Spleen (tissue), 11 donors: ENCODE measurements around the gene KLB. TPM values are rescaled to one million over a fixed set of nuclear protein-coding genes. Genes with fewer than 3 reads are reported as not detected.
A peak's percentile ranks its signal among the peaks of the same experiment; 100 is the strongest.

Experiments used
- DNase-seq: peaks from one replicate; pipeline ENCODE4 v3.0.0-alpha.2; 2020
- H3K27ac ChIP-seq, 8 donors: fragments of 200-600 bp; sonication (generic) in 7 of 8; 1 replicate in 4 of 8; 2 replicates in 4 of 8; pipeline versions ENCODE4 v1.5.0 to v1.8.0; 2016 to 2021; ENCODE audit warnings: inconsistent platforms in 4 of 8, mild to moderate bottlenecking in 4 of 8, moderate library complexity in 1 of 8
- H3K27me3 ChIP-seq, 7 donors: fragments of 200-600 bp; sonication (generic) in 6 of 7; replicated peaks in 1 of 7; 1 replicate in 4 of 7; 2 replicates in 3 of 7; pipeline versions ENCODE4 v1.5.0 to v1.8.0; 2016 to 2021; ENCODE audit warnings: inconsistent platforms in 3 of 7, mild to moderate bottlenecking in 1 of 7
- H3K36me3 ChIP-seq, 6 donors: fragments of 200-600 bp; sonication (generic) in 5 of 6; 1 replicate in 4 of 6; 2 replicates in 2 of 6; pipeline versions ENCODE4 v1.5.0 to v1.8.0; 2016 to 2021; ENCODE audit warnings: inconsistent platforms in 2 of 6
- H3K4me1 ChIP-seq, 6 donors: fragments of 200-600 bp; sonication (generic) in 5 of 6; 1 replicate in 3 of 6; 2 replicates in 3 of 6; pipeline versions ENCODE4 v1.5.0 to v1.8.0; 2016 to 2021; ENCODE audit warnings: inconsistent platforms in 3 of 6
- H3K4me3 ChIP-seq, 8 donors: fragments of 200-600 bp; sonication (generic) in 7 of 8; 1 replicate in 4 of 8; 2 replicates in 4 of 8; pipeline versions ENCODE4 v1.5.0 to v1.8.0; 2016 to 2021; ENCODE audit warnings: inconsistent platforms in 4 of 8, mild to moderate bottlenecking in 4 of 8, moderate library complexity in 2 of 8
- H3K9me3 ChIP-seq, 8 donors: fragments of 200-600 bp; sonication (generic) in 7 of 8; 1 replicate in 4 of 8; 2 replicates in 4 of 8; pipeline versions ENCODE4 v1.5.0 to v1.8.0; 2016 to 2021; ENCODE audit warnings: inconsistent platforms in 4 of 8
- POLR2A ChIP-seq, 3 donors: fragments of 450-650 bp; IDR thresholded peaks; one replicate each; pipeline ENCODE4 v1.5.1; 2017; ENCODE audit warnings: antibody characterized with exemption in 3 of 3, mild to moderate bottlenecking in 1 of 3
- POLR2AphosphoS5 ChIP-seq, 3 donors: sonication (generic); formaldehyde crosslinking; IDR thresholded peaks; one replicate each; pipeline ENCODE4 v1.5.1; 2017; ENCODE audit warnings: antibody characterized with exemption in 3 of 3
- WGBS, 5 donors: extraction: QIAGEN DNeasy Blood & Tissue Kit in 3 of 5; methylation state at CpG; one replicate each; pipeline versions ENCODE4 v1.1.5 to v1.1.7; 2013 to 2018; 5-methylcytosine and 5-hydroxymethylcytosine counted together
- intact Hi-C: fragments of 100-400 bp; cut with DNase I; formaldehyde crosslinking; loops from one replicate; pipeline ENCODE4 v1.15.0; 2023; ENCODE audit warnings: low total_unique reads
- polyA plus RNA-seq, 3 donors: library from polyadenylated mRNA; stranded (reverse); fragments of 200-250 nt; gene quantifications; one replicate each; pipeline ENCODE4 v1.2.1, GENCODE V29; 2013
- total RNA-seq, 7 donors: library from RNA; depleted of rRNA in 3 of 7; stranded (reverse); fragments of >200 nt in 3 of 7; fragmentation: NEBNext Ultra II Directional in 4 of 7; extraction: Animal tissue kit (Norgen Biotek cat#: 25700) in 4 of 7; gene quantifications; one replicate each; pipeline versions ENCODE4 v1.1.0 to v1.2.1, GENCODE V29; 2016 to 2021
- TF ChIP-seq, protein P1 (sequence below), 11 experiments: fragments of 200-600 bp in 7 of 11; fragments of 450-650 bp in 4 of 11; sonication (generic) in 4 of 11; IDR thresholded peaks in 8 of 11; conservative IDR thresholded peaks in 3 of 11; 1 replicate in 7 of 11; 2 replicates in 4 of 11; pipeline versions ENCODE4 v1.4.0 to v1.8.0; 2016 to 2021; ENCODE audit warnings: antibody characterized with exemption in 11 of 11, inconsistent platforms in 4 of 11, mild to moderate bottlenecking in 1 of 11
- donor health status: healthy with polysubstance abuse.
- donor health status: DM: no; HTN: no; CAD: no; lungs with moderate emphysema.
- donor health status: DM: no; HTN: no; CAD: no.
- donor health status: Bipolar disorder and iron deficiency.
- donor health status: healthy.
- donor health status: DM: no; HTN: no; CAD: no.
- donor health status: DM: yes; HTN: yes; CAD: no.

Gene KLB
- total and polyA plus RNA-seq, 10 donors = 0.03 TPM; not detected in 9

DNA sequence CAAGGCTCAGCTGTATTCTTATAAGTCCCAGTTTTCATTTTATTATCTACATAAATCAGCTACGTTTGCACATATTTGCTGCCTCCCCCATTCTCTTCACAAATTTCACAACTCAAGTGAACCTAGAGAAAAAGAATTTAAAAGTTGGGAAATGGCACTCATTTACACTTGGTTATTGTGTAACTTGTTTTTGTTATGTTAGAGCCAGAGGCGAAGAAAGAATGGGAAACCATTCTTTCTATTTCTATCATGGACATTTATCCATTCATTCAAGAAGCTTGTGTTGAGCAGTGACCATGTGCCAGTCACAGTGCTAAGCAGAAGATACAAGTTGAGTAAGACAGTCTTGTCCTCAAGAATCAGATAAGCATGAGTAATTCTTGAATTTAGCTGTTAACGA lies 65.7 kb downstream of the KLB start:
- no peaks in the 10 kb centered on the region for H3K27me3 ChIP-seq
- no peak overlapping the region for H3K27ac ChIP-seq

DNA sequence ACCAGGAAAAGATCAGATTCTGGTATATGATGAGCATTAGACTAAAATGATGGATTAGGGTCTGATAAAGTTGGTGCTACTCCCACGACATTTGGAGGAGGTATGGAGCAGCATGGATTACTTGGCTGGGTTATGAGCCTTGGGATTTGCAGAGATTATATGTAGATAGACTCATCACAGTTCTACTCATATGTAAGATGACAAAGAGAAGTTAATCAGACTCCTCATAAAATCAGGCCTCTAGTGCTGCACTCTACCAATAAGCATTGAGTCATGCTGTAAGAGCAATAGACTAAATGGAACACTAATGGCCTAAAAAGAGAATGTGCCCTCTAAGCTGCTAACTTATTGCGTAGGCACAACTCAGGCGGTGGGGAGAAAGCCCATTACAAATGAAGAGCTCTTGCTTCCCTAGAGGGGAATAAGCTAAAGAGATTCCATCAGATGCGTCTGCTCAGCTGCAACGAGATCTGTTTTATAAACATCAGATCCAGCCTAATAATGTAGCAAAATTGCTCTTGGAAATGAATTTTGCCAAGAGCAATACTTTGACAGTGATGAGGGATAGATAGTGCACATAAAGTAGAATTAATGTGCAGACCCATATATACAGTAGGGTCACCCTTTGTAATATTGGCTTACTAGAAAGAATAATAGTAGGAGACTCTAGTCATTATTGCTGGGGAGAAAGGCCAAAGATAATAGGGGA lies 69.6 kb downstream of the KLB start:
- 75 to 97% (median 92%) methylated on average over 5 of the region's 5 CpGs for WGBS, 5 donors
- no peak overlapping the region for H3K4me3 ChIP-seq
- no peaks in the 10 kb centered on the region for H3K9me3 ChIP-seq
- DNase-seq = no peak
- H3K4me1 ChIP-seq = peaks cover 0 to 5% (median 0%) of the 10 kb centered on the region in 6 donors
- intact Hi-C loops = no loop called here
- H3K27me3 ChIP-seq = no peaks in the 10 kb centered on the region
- no peak overlapping the region for H3K27ac ChIP-seq
- no peak for TF ChIP-seq POLR2A (IDR thresholded peaks at IDR 0.05)
- no peak for TF ChIP-seq POLR2AphosphoS5 (IDR thresholded peaks at IDR 0.05)
- TF ChIP-seq, protein P1, sequence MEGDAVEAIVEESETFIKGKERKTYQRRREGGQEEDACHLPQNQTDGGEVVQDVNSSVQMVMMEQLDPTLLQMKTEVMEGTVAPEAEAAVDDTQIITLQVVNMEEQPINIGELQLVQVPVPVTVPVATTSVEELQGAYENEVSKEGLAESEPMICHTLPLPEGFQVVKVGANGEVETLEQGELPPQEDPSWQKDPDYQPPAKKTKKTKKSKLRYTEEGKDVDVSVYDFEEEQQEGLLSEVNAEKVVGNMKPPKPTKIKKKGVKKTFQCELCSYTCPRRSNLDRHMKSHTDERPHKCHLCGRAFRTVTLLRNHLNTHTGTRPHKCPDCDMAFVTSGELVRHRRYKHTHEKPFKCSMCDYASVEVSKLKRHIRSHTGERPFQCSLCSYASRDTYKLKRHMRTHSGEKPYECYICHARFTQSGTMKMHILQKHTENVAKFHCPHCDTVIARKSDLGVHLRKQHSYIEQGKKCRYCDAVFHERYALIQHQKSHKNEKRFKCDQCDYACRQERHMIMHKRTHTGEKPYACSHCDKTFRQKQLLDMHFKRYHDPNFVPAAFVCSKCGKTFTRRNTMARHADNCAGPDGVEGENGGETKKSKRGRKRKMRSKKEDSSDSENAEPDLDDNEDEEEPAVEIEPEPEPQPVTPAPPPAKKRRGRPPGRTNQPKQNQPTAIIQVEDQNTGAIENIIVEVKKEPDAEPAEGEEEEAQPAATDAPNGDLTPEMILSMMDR (IDR thresholded peaks at IDR 0.05 in 8 of 11, conservative IDR thresholded peaks at IDR 0.05 in 3 of 11) = no peak
- H3K36me3 ChIP-seq = peaks cover 0 to 68% (median 22%) of the 10 kb centered on the region in 6 donors

More for the DNA sequence above, 65.7 kb downstream of the KLB start:
- Histone ChIP-seq H3K4me1 (peaks cover 0 to 13% (median 8%) of the 10 kb centered on the region in 6 donors), H3K4me3 (no peak overlapping the region), H3K36me3 (peaks cover 0 to 74% (median 21%) of the 10 kb centered on the region in 6 donors), H3K9me3 (no peaks in the 10 kb centered on the region)
- TF ChIP-seq POLR2A (IDR thresholded peaks at IDR 0.05) (no peak), POLR2AphosphoS5 (IDR thresholded peaks at IDR 0.05) (no peak)
- TF ChIP-seq, protein P1 (IDR thresholded peaks at IDR 0.05 in 8 of 11, conservative IDR thresholded peaks at IDR 0.05 in 3 of 11) = no peak
- intact Hi-C loops = no loop called here
- WGBS, 5 donors = 80 to 92% (median 88%) methylated on average over 3 of the region's 3 CpGs
- DNase-seq = no peak

DNA sequence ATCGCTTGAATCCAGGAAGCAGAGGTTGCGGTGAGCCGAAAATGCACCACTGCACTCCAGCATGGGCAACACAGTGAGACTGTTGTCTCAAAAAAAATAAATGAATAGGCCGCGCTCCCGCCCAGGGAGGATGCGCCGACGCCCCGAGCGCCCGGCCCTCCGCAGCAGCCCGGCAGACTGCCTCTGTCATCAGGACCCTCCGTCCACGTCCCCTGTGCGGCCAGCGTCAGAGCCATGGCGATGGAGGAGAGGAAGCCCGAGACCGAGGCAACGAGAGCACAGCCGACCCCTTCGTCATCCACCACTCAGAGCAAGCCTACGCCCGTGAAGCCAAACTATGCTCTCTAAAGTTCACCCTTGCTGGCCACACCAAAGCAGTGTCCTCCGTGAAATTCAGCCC lies 73.5 kb downstream of the KLB start:
- no peak for DNase-seq
- H3K4me3 ChIP-seq = no peak overlapping the region
- H3K36me3 ChIP-seq = peaks cover 0 to 31% (median 7%) of the 10 kb centered on the region in 6 donors
- peak in 1 of 3 donors; percentile 9 for TF ChIP-seq POLR2AphosphoS5 (IDR thresholded peaks at IDR 0.05)
- TF ChIP-seq POLR2A (IDR thresholded peaks at IDR 0.05) = no peak
- TF ChIP-seq, protein P1 (IDR thresholded peaks at IDR 0.05 in 8 of 11, conservative IDR thresholded peaks at IDR 0.05 in 3 of 11) = no peak
- 95 to 97% (median 96%) methylated on average over 15 to 27 of the region's 27 CpGs for WGBS, 5 donors
- H3K9me3 ChIP-seq = peaks cover 0 to 11% (median 0%) of the 10 kb centered on the region in 8 donors
- peaks cover 0 to 14% (median 0%) of the 10 kb centered on the region in 6 donors for H3K4me1 ChIP-seq
- no peaks in the 10 kb centered on the region for H3K27me3 ChIP-seq
- intact Hi-C loops = no loop called here
- H3K27ac ChIP-seq = no peak overlapping the region

DNA sequence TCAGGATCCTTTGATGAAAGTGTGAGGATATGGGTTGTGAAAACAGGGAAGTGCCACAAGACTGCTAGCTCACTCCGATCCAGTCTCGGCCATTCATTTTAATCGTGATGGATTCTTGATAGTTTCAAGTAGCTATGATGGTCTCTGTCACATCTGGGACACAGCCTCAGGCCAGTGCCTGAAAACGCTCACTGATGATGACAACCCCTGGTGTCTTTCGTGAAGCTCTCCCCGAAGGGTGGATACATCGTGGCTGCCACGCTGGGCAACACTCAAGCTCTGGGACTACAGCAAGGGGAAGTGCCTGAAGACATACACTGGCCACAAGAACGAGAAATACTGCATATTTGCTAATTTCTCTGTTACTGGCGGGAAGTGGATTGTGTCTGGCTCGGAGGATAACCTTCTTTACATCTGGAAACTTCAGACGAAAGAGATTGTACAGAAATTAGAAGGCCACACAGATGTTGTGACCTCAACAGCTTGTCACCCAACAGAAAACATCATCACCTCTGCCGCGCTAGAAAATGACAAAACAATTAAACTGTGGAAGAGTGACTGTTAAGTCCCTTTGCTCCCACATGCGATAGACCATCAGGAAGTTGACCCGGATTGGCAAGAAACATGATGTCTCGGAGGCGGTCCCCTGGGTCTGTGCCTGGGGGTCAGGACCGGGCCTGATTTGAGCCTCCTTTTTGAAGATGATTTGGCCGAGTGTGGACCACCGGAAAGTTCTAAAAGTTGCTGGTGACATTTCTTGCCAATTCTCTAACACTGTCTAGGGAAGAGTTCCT lies 74.4 kb downstream of the KLB start:
- peaks cover 0 to 24% (median 7%) of the 10 kb centered on the region in 6 donors for H3K36me3 ChIP-seq
- no peaks in the 10 kb centered on the region for H3K27me3 ChIP-seq
- peak overlapping the region in 2 of 8 donors; percentile 0 to 43 for H3K4me3 ChIP-seq
- H3K4me1 ChIP-seq = peaks cover 0 to 21% (median 0%) of the 10 kb centered on the region in 6 donors
- H3K9me3 ChIP-seq = peaks cover 0 to 11% (median 0%) of the 10 kb centered on the region in 8 donors
- H3K27ac ChIP-seq = peak overlapping the region in 4 of 8 donors; percentile 36 to 58 (median 46)
- intact Hi-C loops = no loop called here
- 57 to 83% (median 70%) methylated on average over 21 of the region's 21 CpGs for WGBS, 5 donors
- TF ChIP-seq, protein P1 (IDR thresholded peaks at IDR 0.05 in 8 of 11, conservative IDR thresholded peaks at IDR 0.05 in 3 of 11) = no peak
- no peak for TF ChIP-seq POLR2A (IDR thresholded peaks at IDR 0.05)
- TF ChIP-seq POLR2AphosphoS5 (IDR thresholded peaks at IDR 0.05) = no peak
- DNase-seq = no peak
